ENCODE measurements around the gene KSR2.
"Not testable (repeated sequence)": the region's sequence is repeated elsewhere in the genome, so short reads cannot be mapped to it uniquely, and the experiment has no call there.

Gene KSR2

GRCh38 chr12:117889098-117889497 is 79.7 kb downstream of the KSR2 start:
- no peak for DNase-seq

- DNase-seq, result no peak
Measured at GRCh38 chr12:117885211-117885610, 83.6 kb downstream of the KSR2 start.

- DNase-seq, result no peak
Measured at GRCh38 chr12:117884161-117884560, 84.6 kb downstream of the KSR2 start.

- DNase-seq, result no peak
Measured at GRCh38 chr12:117882603-117883184, 86.1 kb downstream of the KSR2 start.

GRCh38 chr12:117882181-117882580 is 86.6 kb downstream of the KSR2 start:
- DNase-seq, result no peak

- no peak for DNase-seq
Measured at GRCh38 chr12:117881517-117881916, 87.3 kb downstream of the KSR2 start.

- no peak for DNase-seq
Measured at GRCh38 chr12:117878605-117879004, 90.2 kb downstream of the KSR2 start.

- DNase-seq, result no peak
Measured at GRCh38 chr12:117876436-117876816, 92.4 kb downstream of the KSR2 start.

GRCh38 chr12:117875744-117876435 is 92.9 kb downstream of the KSR2 start:
- no peak for DNase-seq

GRCh38 chr12:117874842-117875434 is 93.9 kb downstream of the KSR2 start:
- DNase-seq, result peak; percentile 30

- DNase-seq, result not testable (repeated sequence)
Measured at GRCh38 chr12:117874198-117874597, 94.6 kb downstream of the KSR2 start.

- no peak for DNase-seq
Measured at GRCh38 chr12:117872546-117873169, 96.1 kb downstream of the KSR2 start.

GRCh38 chr12:117869551-117869950 is 99.2 kb downstream of the KSR2 start:
- no peak for DNase-seq

GRCh38 chr12:117867348-117867747 is 101.4 kb downstream of the KSR2 start:
- no peak for DNase-seq

GRCh38 chr12:117865505-117865904 is 103.3 kb downstream of the KSR2 start:
- no peak for DNase-seq

- DNase-seq, result no peak
Measured at GRCh38 chr12:117863002-117863709, 105.6 kb downstream of the KSR2 start.

- DNase-seq, result no peak
Measured at GRCh38 chr12:117861691-117862090, 107.1 kb downstream of the KSR2 start.

- not testable (repeated sequence) for DNase-seq
Measured at GRCh38 chr12:117860787-117861290, 108.0 kb downstream of the KSR2 start.

- DNase-seq, result no peak
Measured at GRCh38 chr12:117860111-117860510, 108.7 kb downstream of the KSR2 start.

- no peak for DNase-seq
Measured at GRCh38 chr12:117857632-117858612, 110.9 kb downstream of the KSR2 start.

GRCh38 chr12:117857139-117857538 is 111.7 kb downstream of the KSR2 start:
- not testable (repeated sequence) for DNase-seq

- DNase-seq, result no peak
Measured at GRCh38 chr12:117855165-117855564, 113.6 kb downstream of the KSR2 start.
